Endothelial cell (in vitro differentiated cells): Measurements from ENCODE around the gene B4GALT1. TPM values are rescaled to one million over a fixed set of nuclear protein-coding genes. Genes with fewer than 3 reads are reported as not detected.

Experiments
- DNase-seq: peaks from one replicate; pipeline ENCODE4 v3.0.0; 2021; ENCODE audit warnings: low spot score
- H3K27ac Mint-ChIP-seq: one replicate; pipeline ENCODE4 v1.8.0; 2021; ENCODE audit warnings: mixed read lengths, inconsistent platforms; ENCODE audit not compliant: unreplicated experiment
- H3K27me3 Mint-ChIP-seq: one replicate; pipeline ENCODE4 v1.8.0; 2021; ENCODE audit warnings: mild to moderate bottlenecking, moderate library complexity, mixed read lengths, inconsistent platforms; ENCODE audit not compliant: unreplicated experiment
- H3K36me3 Mint-ChIP-seq: one replicate; pipeline ENCODE4 v1.8.0; 2021; ENCODE audit warnings: mild to moderate bottlenecking, low read depth, mixed read lengths, inconsistent platforms; ENCODE audit not compliant: unreplicated experiment
- H3K4me1 Mint-ChIP-seq: one replicate; pipeline ENCODE4 v1.8.0; 2021; ENCODE audit warnings: mild to moderate bottlenecking, mixed read lengths, inconsistent platforms; ENCODE audit not compliant: unreplicated experiment
- H3K4me3 Mint-ChIP-seq: one replicate; pipeline ENCODE4 v1.8.0; 2021; ENCODE audit warnings: mild to moderate bottlenecking, mixed read lengths, inconsistent platforms; ENCODE audit not compliant: unreplicated experiment
- H3K9me3 Mint-ChIP-seq: one replicate; pipeline ENCODE4 v1.8.0; 2021; ENCODE audit warnings: mixed read lengths, inconsistent platforms; ENCODE audit not compliant: unreplicated experiment
- total RNA-seq: library from RNA; stranded (reverse); fragmentation: NEBNext Ultra II Directional; extraction: Animal tissue kit (Norgen Biotek cat#: 25700); gene quantifications from one replicate; pipeline ENCODE4 v1.2.1, GENCODE V29; 2021; ENCODE audit not compliant: unreplicated experiment
- TF ChIP-seq, protein P1 (sequence below): fragments of 200-600 bp; sonication (generic); IDR thresholded peaks from one replicate; pipeline ENCODE4 v1.5.0; 2021; ENCODE audit warnings: antibody characterized with exemption; ENCODE audit not compliant: unreplicated experiment

Gene B4GALT1
- total RNA-seq, 1 donor from 2014 or later, result 86.7 TPM

DNA sequence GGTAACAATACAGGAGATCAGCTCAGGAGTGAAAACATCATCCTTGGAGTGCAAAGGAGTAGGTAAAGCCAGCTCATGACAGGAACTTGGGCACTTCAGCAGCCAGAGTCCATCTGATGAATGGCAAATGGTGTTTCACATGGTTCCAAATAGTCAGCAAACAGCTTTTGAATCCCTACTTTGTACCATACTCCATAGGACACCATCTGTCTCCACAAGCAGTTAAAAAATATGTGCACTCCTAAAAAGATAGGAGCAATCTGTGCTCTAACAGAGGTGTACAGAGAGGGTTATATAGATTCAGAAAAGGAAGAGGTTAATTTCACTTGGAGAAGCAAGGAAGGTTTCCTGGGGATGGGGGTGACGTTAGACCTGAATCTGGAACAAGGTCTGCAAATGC is 21.6 kb upstream of the B4GALT1 start:
- Mint-ChIP-seq H3K9me3 (no peaks in the 10 kb centered on the region), H3K27me3 (peaks cover 8% of the 10 kb centered on the region), H3K4me3 (no peak overlapping the region), H3K36me3 (no peaks in the 10 kb centered on the region), H3K27ac (no peak overlapping the region), H3K4me1 (peaks cover 3% of the 10 kb centered on the region)
- DNase-seq, result no peak
- TF ChIP-seq, protein P1, sequence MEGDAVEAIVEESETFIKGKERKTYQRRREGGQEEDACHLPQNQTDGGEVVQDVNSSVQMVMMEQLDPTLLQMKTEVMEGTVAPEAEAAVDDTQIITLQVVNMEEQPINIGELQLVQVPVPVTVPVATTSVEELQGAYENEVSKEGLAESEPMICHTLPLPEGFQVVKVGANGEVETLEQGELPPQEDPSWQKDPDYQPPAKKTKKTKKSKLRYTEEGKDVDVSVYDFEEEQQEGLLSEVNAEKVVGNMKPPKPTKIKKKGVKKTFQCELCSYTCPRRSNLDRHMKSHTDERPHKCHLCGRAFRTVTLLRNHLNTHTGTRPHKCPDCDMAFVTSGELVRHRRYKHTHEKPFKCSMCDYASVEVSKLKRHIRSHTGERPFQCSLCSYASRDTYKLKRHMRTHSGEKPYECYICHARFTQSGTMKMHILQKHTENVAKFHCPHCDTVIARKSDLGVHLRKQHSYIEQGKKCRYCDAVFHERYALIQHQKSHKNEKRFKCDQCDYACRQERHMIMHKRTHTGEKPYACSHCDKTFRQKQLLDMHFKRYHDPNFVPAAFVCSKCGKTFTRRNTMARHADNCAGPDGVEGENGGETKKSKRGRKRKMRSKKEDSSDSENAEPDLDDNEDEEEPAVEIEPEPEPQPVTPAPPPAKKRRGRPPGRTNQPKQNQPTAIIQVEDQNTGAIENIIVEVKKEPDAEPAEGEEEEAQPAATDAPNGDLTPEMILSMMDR, result no peak

DNA sequence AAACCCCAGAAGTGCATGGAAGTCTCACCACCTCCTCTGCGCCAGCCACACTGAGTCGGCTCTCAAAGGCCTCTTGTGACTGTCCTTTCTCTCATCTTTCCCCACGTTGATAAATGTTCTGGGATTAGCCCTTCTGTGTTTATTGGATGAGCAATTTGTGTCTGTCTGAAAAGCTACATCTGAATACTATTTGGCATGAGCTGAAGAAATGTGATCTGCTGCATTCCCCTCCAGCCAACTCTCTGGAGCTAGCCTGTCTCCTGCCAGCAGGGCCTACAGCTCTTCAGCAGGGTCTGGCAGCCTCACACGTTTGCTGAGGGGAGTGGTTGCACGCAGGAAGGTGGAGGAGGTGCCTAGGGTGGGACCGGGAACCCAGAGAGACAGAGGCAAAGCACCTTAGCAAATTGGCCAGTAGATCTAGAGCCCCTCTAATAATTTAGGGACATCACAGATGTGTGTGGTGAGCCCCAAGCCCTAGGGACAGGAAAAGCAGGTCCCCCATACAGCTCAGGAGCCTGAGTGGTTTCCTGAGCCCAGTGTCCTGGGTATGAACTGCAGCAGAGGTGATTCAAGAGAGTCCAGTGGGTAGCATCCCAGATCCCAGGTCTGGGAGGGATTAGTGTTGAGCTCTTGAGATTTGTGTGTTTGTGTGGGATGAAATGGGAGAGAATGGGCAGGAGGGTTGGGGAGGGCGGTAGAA is 20.5 kb upstream of the B4GALT1 start:
- Mint-ChIP-seq H3K9me3 (no peaks in the 10 kb centered on the region), H3K27ac (no peak overlapping the region), H3K27me3 (peaks cover 8% of the 10 kb centered on the region), H3K36me3 (no peaks in the 10 kb centered on the region), H3K4me1 (peaks cover 3% of the 10 kb centered on the region), H3K4me3 (no peak overlapping the region)
- TF ChIP-seq, protein P1, result no peak
- DNase-seq, result no peak

- TF ChIP-seq, protein P1, result no peak
- peaks cover 3% of the 10 kb centered on the region for H3K4me1 Mint-ChIP-seq
- H3K9me3 Mint-ChIP-seq, result no peaks in the 10 kb centered on the region
- DNase-seq, result no peak
- no peak overlapping the region for H3K4me3 Mint-ChIP-seq
- no peaks in the 10 kb centered on the region for H3K36me3 Mint-ChIP-seq
- H3K27me3 Mint-ChIP-seq, result peaks cover 8% of the 10 kb centered on the region
- no peak overlapping the region for H3K27ac Mint-ChIP-seq
Observed at GRCh38 chr9:33186457-33187168, 19.5 kb upstream of the B4GALT1 start.

DNA sequence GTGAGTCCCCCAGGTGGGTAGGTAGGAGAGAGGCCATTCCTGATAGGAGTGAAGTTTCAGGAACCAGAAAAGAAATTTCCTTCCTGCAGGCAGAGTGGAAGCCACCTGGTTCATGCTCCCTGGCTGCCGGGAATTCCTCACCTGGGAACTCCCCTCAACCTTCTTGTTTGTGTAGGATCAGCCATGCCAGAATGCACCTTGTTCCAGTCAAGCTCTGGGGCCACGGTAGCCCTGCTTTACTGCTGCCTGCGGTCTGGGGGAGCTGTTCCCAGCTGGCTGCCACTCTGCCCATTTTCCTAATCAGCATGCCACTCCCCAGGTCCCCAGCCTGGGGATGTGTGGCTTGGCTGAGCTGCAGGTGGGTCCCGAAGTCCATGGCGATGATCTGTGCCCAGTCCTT is 18.7 kb upstream of the B4GALT1 start:
- no peak for DNase-seq
- H3K4me3 Mint-ChIP-seq, result no peak overlapping the region
- TF ChIP-seq, protein P1, result no peak
- no peaks in the 10 kb centered on the region for H3K36me3 Mint-ChIP-seq
- no peak overlapping the region for H3K27ac Mint-ChIP-seq
- peaks cover 3% of the 10 kb centered on the region for H3K4me1 Mint-ChIP-seq
- peaks cover 8% of the 10 kb centered on the region for H3K27me3 Mint-ChIP-seq
- no peaks in the 10 kb centered on the region for H3K9me3 Mint-ChIP-seq

GRCh38 chr9:33185406-33185805 is 18.3 kb upstream of the B4GALT1 start:
- H3K4me1 Mint-ChIP-seq, result peaks cover 3% of the 10 kb centered on the region
- TF ChIP-seq, protein P1, result no peak
- H3K9me3 Mint-ChIP-seq, result no peaks in the 10 kb centered on the region
- H3K27me3 Mint-ChIP-seq, result peaks cover 8% of the 10 kb centered on the region
- DNase-seq, result no peak
- no peaks in the 10 kb centered on the region for H3K36me3 Mint-ChIP-seq
- no peak overlapping the region for H3K4me3 Mint-ChIP-seq
- H3K27ac Mint-ChIP-seq, result no peak overlapping the region
